Naive thymus-derived CD4-positive, alpha-beta T cell (primary cell): ENCODE results near the gene MIER2. TPM values are rescaled to one million over a fixed set of nuclear protein-coding genes. Genes with fewer than 3 reads are reported as not detected.

Source experiments
- ATAC-seq: fragments of 150-1000 bp; cut with Tn5 transposase; 2 replicates; pipeline ENCODE4 v1.10.0; 2021; ENCODE audit warnings: mild to moderate bottlenecking, moderate library complexity
- CTCF ChIA-PET: fragments of 350-600 bp; sonication (Branson Sonifier 250); formaldehyde crosslinking; loops from one replicate; lab custom pipeline; 2021; ENCODE audit warnings: antibody characterized with exemption; lab: Charles Lee
- POLR2A ChIA-PET: fragments of 350-600 bp; sonication (Branson Sonifier 250); formaldehyde crosslinking; loops from one replicate; lab custom pipeline; 2021; ENCODE audit warnings: antibody characterized with exemption, inconsistent platforms; lab: Charles Lee
- DNase-seq, 9 donors: peaks; one replicate each; pipeline versions ENCODE4 v3.0.0 to v3.0.0-alpha.2; 2020 to 2022; ENCODE audit warnings: mixed read lengths in 1 of 9
- H3K27ac ChIP-seq: one replicate; pipeline ENCODE4 v1.7.0; 2013; ENCODE audit warnings: mild to moderate bottlenecking, low read depth, low read length, moderate library complexity
- H3K27me3 ChIP-seq, 2 donors: one replicate each; pipeline ENCODE4 v1.7.0; 2013; ENCODE audit warnings: low read length in 2 of 2, mild to moderate bottlenecking in 2 of 2, moderate library complexity in 2 of 2; ENCODE audit not compliant: control insufficient read depth in 2 of 2, insufficient read depth in 2 of 2
- H3K36me3 ChIP-seq, 3 experiments: 1 replicate in 2 of 3; 2 replicates in 1 of 3; pipeline ENCODE4 v1.7.0; 2013; ENCODE audit warnings: low read length in 3 of 3, mild to moderate bottlenecking in 3 of 3, moderate library complexity in 1 of 3; ENCODE audit not compliant: insufficient read depth in 3 of 3, control insufficient read depth in 2 of 3
- H3K4me1 ChIP-seq, 2 donors: one replicate each; pipeline ENCODE4 v1.7.0; 2013; ENCODE audit warnings: low read length in 2 of 2, mild to moderate bottlenecking in 2 of 2, moderate library complexity in 1 of 2; ENCODE audit not compliant: control insufficient read depth in 2 of 2, insufficient read depth in 2 of 2
- H3K4me3 ChIP-seq: 2 replicates; pipeline ENCODE4 v1.7.0; 2013; ENCODE audit warnings: mild to moderate bottlenecking, low read length
- H3K9me3 ChIP-seq, 3 experiments: 1 replicate in 2 of 3; 2 replicates in 1 of 3; pipeline ENCODE4 v1.7.0; 2013; ENCODE audit warnings: low read length in 3 of 3; ENCODE audit not compliant: control insufficient read depth in 2 of 3
- H3K27ac Mint-ChIP-seq, 9 donors: one replicate each; pipeline ENCODE4 v1.8.0; 2020 to 2022; ENCODE audit warnings: mixed read lengths in 9 of 9, mild to moderate bottlenecking in 8 of 9, moderate library complexity in 5 of 9, inconsistent platforms in 2 of 9
- H3K27me3 Mint-ChIP-seq, 5 donors: one replicate each; pipeline ENCODE4 v1.8.0; 2021 to 2022; ENCODE audit warnings: mixed read lengths in 5 of 5, mild to moderate bottlenecking in 1 of 5
- H3K36me3 Mint-ChIP-seq, 5 donors: one replicate each; pipeline ENCODE4 v1.8.0; 2020 to 2022; ENCODE audit warnings: mixed read lengths in 5 of 5, mild to moderate bottlenecking in 3 of 5, inconsistent platforms in 1 of 5
- H3K4me1 Mint-ChIP-seq, 7 donors: one replicate each; pipeline ENCODE4 v1.8.0; 2020 to 2022; ENCODE audit warnings: mixed read lengths in 7 of 7, mild to moderate bottlenecking in 3 of 7, inconsistent platforms in 1 of 7
- H3K4me3 Mint-ChIP-seq, 10 donors: one replicate each; pipeline ENCODE4 v1.8.0; 2020 to 2022; ENCODE audit warnings: mild to moderate bottlenecking in 10 of 10, mixed read lengths in 10 of 10, moderate library complexity in 6 of 10, inconsistent platforms in 2 of 10
- H3K9me3 Mint-ChIP-seq, 11 donors: one replicate each; pipeline ENCODE4 v1.8.0; 2020 to 2022; ENCODE audit warnings: mixed read lengths in 11 of 11, mild to moderate bottlenecking in 4 of 11, inconsistent platforms in 1 of 11, moderate library complexity in 1 of 11
- intact Hi-C, 2 donors: fragments of 100-400 bp; cut with micrococcal nuclease; formaldehyde crosslinking; loops; one replicate each; pipeline ENCODE4 v1.15.1; 2023
- polyA plus RNA-seq, 2 donors: library from polyadenylated mRNA; unstranded; fragments of 300-500 nt; fragmentation: Illumina TruSeq; gene quantifications; one replicate each; pipeline ENCODE4 v1.2.3, GENCODE V29; 2021
- total RNA-seq, 6 experiments: library from RNA in 5 of 6; stranded (reverse) in 5 of 6; gene quantifications; 1 replicate in 5 of 6; 2 replicates in 1 of 6; pipeline ENCODE4 v1.2.3 and lab custom pipeline; 2021 to 2026

MIER2 gene
- total and polyA plus RNA-seq, 7 experiments from 2014 or later = 3.9 to 24.6 (median 16.4) TPM

DNA sequence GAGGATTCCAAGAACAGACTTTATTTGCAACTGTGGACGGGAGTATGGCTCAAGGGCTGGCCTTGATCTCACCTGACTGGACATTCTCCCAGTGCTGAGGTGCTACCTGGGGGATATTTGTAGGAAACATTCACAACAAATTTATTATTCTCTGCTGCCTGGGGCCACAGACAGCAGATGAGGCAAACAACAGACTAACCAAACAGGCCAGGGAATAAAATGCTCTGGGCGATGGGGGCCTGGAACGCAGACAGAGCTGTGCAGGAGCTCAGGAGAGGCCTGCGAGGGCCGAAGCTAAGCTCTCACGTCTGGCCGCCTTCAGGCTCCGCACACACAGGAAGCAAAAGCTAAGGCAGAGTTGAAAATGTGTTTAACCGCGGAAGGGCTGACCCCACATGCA lies 61.2 kb downstream of the MIER2 start:
- CTCF ChIA-PET = no interaction called here
- no peak for ATAC-seq
- Histone ChIP-seq H3K4me3 (no peak overlapping the region), H3K9me3 (no peaks in the 10 kb centered on the region), H3K27me3 (no peaks in the 10 kb centered on the region), H3K27ac (no peak overlapping the region), H3K36me3 (no peaks in the 10 kb centered on the region), H3K4me1 (no peaks in the 10 kb centered on the region)
- DNase-seq = no peak
- Mint-ChIP-seq H3K36me3 (no peaks in the 10 kb centered on the region), H3K27me3 (peaks cover 0 to 19% (median 17%) of the 10 kb centered on the region in 5 donors), H3K27ac (no peak overlapping the region), H3K9me3 (peaks cover 0 to 3% (median 0%) of the 10 kb centered on the region in 11 donors), H3K4me3 (no peak overlapping the region), H3K4me1 (no peaks in the 10 kb centered on the region)
- intact Hi-C loops = no loop called here
- POLR2A ChIA-PET = no interaction called here

DNA sequence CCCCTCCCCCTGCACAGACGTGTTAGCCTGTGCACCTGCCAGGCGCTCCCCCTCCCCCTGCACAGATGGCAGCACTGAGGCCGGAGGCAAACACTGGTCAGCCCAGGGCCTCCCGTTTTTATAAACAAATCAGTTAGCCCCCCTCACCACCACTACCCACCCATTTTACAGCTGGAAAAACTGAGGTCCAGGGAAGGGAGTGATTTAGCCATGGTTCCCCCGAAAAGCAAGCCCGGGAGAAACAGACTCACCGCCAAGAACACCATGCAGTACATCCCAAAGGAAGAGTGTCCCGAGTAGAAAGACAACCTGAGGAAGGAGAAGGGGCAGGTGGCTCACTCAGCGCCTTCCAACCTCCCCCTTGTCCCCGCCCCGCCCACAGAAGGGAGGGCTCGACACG lies 62.1 kb downstream of the MIER2 start:
- no peak for ATAC-seq
- intact Hi-C loops = no loop called here
- Histone ChIP-seq H3K36me3 (no peaks in the 10 kb centered on the region), H3K27ac (no peak overlapping the region), H3K9me3 (no peaks in the 10 kb centered on the region), H3K4me1 (no peaks in the 10 kb centered on the region), H3K4me3 (no peak overlapping the region), H3K27me3 (no peaks in the 10 kb centered on the region)
- DNase-seq = no peak
- Mint-ChIP-seq H3K36me3 (peaks cover 0 to 1% (median 0%) of the 10 kb centered on the region in 5 donors), H3K4me1 (no peaks in the 10 kb centered on the region), H3K27ac (no peak overlapping the region), H3K27me3 (peaks cover 6 to 23% (median 14%) of the 10 kb centered on the region in 5 donors), H3K4me3 (no peak overlapping the region), H3K9me3 (peaks cover 0 to 3% (median 0%) of the 10 kb centered on the region in 11 donors)
- POLR2A ChIA-PET = no interaction called here
- CTCF ChIA-PET = no interaction called here

DNA sequence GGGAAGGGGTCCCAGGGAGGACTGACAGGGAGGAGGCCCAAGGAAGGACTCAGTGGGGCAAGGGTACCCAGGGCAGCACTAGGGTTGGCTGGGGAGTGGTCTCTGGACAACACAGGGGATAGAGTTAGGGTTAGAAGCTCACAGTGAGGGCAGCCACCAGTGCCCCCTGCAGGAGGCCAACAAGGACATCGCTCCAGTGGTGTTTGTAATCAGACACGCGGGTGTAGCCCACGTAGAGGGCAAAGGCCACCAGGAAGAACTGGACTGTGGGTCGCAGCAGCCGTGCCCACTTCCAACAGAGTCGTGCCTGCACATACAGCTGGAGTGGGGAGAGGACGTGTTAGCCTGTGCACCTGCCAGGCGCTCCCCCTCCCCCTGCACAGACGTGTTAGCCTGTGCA lies 62.6 kb downstream of the MIER2 start:
- peaks cover 11 to 29% (median 19%) of the 10 kb centered on the region in 5 donors for H3K27me3 Mint-ChIP-seq
- Histone ChIP-seq H3K4me1 (no peaks in the 10 kb centered on the region), H3K27ac (no peak overlapping the region), H3K27me3 (no peaks in the 10 kb centered on the region), H3K9me3 (no peaks in the 10 kb centered on the region), H3K36me3 (no peaks in the 10 kb centered on the region), H3K4me3 (no peak overlapping the region)
- no peaks in the 10 kb centered on the region for H3K4me1 Mint-ChIP-seq
- H3K27ac Mint-ChIP-seq = no peak overlapping the region
- H3K36me3 Mint-ChIP-seq = peaks cover 0 to 6% (median 0%) of the 10 kb centered on the region in 5 donors
- POLR2A ChIA-PET = no interaction called here
- ATAC-seq = no peak
- intact Hi-C loops = no loop called here
- peaks cover 0 to 4% (median 0%) of the 10 kb centered on the region in 11 donors for H3K9me3 Mint-ChIP-seq
- CTCF ChIA-PET = no interaction called here
- H3K4me3 Mint-ChIP-seq = no peak overlapping the region
- DNase-seq = no peak

DNA sequence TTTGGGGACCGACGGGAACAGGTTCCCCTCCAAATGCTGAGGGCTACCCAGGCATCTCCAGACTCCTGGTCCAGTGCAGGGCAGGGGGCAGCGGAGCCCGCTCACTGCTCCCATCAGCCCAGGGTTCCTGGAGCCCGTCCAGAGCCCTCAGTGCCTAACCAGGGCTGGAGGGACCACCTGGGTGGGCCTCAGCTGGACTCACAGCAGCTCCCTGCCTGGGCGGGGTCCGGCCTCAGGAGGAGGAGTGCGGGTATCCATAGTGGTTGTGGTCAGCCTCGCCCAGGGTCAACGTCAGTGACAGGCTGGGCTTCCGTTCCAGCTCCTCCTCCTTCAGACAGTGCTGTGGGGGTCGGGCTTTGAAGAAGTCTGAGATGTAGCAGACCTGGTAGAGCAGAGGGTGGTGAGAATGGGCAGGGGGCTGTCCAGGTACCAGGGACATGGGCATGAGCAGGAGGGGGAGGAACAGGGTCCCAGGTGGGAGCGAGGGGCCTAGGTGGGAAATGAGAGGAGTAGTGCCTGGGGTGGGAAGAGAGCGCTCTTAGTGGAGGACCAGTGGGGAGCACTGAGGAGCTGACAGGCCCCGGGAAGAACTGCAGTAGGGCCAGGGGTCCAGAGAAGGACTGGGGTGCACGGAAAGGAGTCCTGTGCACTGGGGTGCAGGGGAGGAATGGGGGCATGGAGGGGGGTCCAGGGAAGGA lies 63.3 kb downstream of the MIER2 start:
- no peaks in the 10 kb centered on the region for H3K4me1 Mint-ChIP-seq
- Histone ChIP-seq H3K4me3 (no peak overlapping the region), H3K4me1 (no peaks in the 10 kb centered on the region), H3K27ac (no peak overlapping the region), H3K27me3 (no peaks in the 10 kb centered on the region), H3K9me3 (no peaks in the 10 kb centered on the region), H3K36me3 (no peaks in the 10 kb centered on the region)
- DNase-seq (no peak), ATAC-seq (no peak)
- peaks cover 0 to 4% (median 0%) of the 10 kb centered on the region in 11 donors for H3K9me3 Mint-ChIP-seq
- H3K36me3 Mint-ChIP-seq = peaks cover 0 to 6% (median 0%) of the 10 kb centered on the region in 5 donors
- H3K27me3 Mint-ChIP-seq = peaks cover 13 to 33% (median 23%) of the 10 kb centered on the region in 5 donors
- ChIA-PET CTCF (no interaction called here), POLR2A (no interaction called here)
- peak overlapping the region in 1 of 10 donors; percentile 51 for H3K4me3 Mint-ChIP-seq
- intact Hi-C loops = no loop called here
- H3K27ac Mint-ChIP-seq = no peak overlapping the region

DNA sequence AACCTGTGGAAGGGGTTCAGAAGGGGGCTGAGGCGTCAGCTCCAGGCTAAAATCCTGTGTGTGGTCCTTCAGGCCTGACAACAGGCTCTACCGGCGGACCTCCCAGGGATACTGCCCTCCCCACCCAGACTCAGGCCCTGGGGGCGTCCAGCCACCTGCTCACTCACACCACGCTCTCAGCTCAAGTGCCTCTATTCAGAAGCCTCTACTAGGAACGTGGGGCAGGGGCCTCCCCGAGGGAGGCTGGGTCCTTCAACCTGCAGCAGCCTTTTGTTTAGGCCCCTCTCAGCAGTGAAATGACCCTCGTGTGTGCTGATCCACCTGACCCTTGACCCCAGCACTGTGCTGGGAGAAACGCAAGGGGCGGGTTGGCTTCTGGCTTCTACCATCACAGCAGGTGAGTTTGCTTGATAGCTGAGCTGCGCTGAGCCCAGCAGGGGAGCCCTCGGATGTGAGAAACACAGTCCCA lies 64.0 kb downstream of the MIER2 start:
- Mint-ChIP-seq H3K27me3 (peaks cover 13 to 40% (median 31%) of the 10 kb centered on the region in 5 donors), H3K4me3 (no peak overlapping the region), H3K9me3 (peaks cover 0 to 4% (median 0%) of the 10 kb centered on the region in 11 donors), H3K27ac (no peak overlapping the region), H3K36me3 (peaks cover 0 to 6% (median 0%) of the 10 kb centered on the region in 5 donors), H3K4me1 (no peaks in the 10 kb centered on the region)
- ATAC-seq (no peak), DNase-seq (no peak)
- Histone ChIP-seq H3K27ac (no peak overlapping the region), H3K36me3 (no peaks in the 10 kb centered on the region), H3K4me3 (no peak overlapping the region), H3K27me3 (no peaks in the 10 kb centered on the region), H3K4me1 (no peaks in the 10 kb centered on the region), H3K9me3 (no peaks in the 10 kb centered on the region)
- CTCF ChIA-PET = no interaction called here
- intact Hi-C loops = no loop called here
- POLR2A ChIA-PET = no interaction called here

DNA sequence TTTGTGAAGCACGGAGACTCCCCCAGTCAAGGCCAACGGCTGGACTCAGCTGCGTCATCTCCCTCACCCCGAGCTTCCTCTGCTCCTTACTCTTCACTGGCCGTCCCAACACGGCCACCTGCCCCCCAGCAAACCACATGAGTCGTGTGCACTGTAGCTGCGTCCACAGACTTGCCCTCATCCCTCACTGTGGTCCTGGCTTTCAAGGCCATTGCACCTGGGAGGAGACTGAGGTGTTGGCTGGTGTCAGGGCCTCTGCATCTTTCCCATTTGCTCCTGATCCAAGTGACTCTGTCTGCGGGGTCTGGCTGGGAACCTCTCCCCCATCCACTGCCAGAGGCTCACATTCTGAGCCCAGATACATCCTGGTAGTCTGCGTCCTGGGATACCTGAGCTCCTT lies 64.9 kb downstream of the MIER2 start:
- peaks cover 0 to 4% (median 0%) of the 10 kb centered on the region in 11 donors for H3K9me3 Mint-ChIP-seq
- Histone ChIP-seq H3K27ac (no peak overlapping the region), H3K9me3 (no peaks in the 10 kb centered on the region), H3K27me3 (peaks cover 0 to 5% of the 10 kb centered on the region in 2 donors), H3K4me3 (no peak overlapping the region), H3K4me1 (no peaks in the 10 kb centered on the region), H3K36me3 (no peaks in the 10 kb centered on the region)
- no peak overlapping the region for H3K27ac Mint-ChIP-seq
- no peaks in the 10 kb centered on the region for H3K4me1 Mint-ChIP-seq
- H3K27me3 Mint-ChIP-seq = peaks cover 18 to 44% (median 39%) of the 10 kb centered on the region in 5 donors
- DNase-seq (peak in 1 of 9 donors; percentile 9), ATAC-seq (no peak)
- H3K36me3 Mint-ChIP-seq = peaks cover 0 to 6% (median 0%) of the 10 kb centered on the region in 5 donors
- ChIA-PET CTCF (no interaction called here), POLR2A (no interaction called here)
- intact Hi-C loops = no loop called here
- H3K4me3 Mint-ChIP-seq = no peak overlapping the region

DNA sequence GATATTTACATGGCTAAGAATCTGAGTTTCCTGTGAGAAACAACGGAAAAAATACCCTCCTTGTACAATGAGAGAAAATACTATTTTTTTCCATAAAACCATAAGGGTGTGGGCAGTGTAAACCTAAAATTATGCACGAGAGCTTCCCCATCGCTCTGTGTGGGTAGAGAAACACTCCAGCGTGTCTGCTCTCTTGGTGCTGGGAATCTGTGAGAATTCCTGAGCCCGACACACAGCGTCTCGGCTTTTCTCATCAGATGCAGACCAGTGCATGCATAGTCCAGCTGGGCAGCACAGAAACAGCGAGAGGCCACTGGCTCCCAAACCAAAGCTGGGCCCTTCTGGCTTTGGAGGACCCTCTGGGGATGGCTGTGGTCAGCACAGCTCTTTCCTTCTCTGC lies 65.4 kb downstream of the MIER2 start:
- CTCF ChIA-PET = no interaction called here

More for the DNA sequence above, 65.4 kb downstream of the MIER2 start:
- H3K9me3 Mint-ChIP-seq = peaks cover 0 to 4% (median 0%) of the 10 kb centered on the region in 11 donors
- H3K27me3 Mint-ChIP-seq = peaks cover 16 to 44% (median 38%) of the 10 kb centered on the region in 5 donors
- no peak for ATAC-seq
- no peak overlapping the region for H3K27ac ChIP-seq
- intact Hi-C loops = no loop called here
- H3K4me1 ChIP-seq = no peaks in the 10 kb centered on the region
- peaks cover 0 to 6% (median 0%) of the 10 kb centered on the region in 5 donors for H3K36me3 Mint-ChIP-seq
- H3K27ac Mint-ChIP-seq = no peak overlapping the region
- no peaks in the 10 kb centered on the region for H3K4me1 Mint-ChIP-seq
- H3K27me3 ChIP-seq = peaks cover 0 to 5% of the 10 kb centered on the region in 2 donors
- H3K4me3 ChIP-seq = no peak overlapping the region
- POLR2A ChIA-PET = no interaction called here
- no peak for DNase-seq
- H3K36me3 ChIP-seq = no peaks in the 10 kb centered on the region
- no peaks in the 10 kb centered on the region for H3K9me3 ChIP-seq
- no peak overlapping the region for H3K4me3 Mint-ChIP-seq
